H1 (cell line): Measurements from ENCODE around the gene UBE2K. TPM values are rescaled to one million over a fixed set of nuclear protein-coding genes. Genes with fewer than 3 reads are reported as not detected.

Experiments
- BCL11A ChIP-seq, 2 experiments: IDR thresholded peaks; one replicate each; pipeline ENCODE4 v1.6.1; 2011; ENCODE audit warnings: low read depth in 2 of 2, low read length in 2 of 2, mild to moderate bottlenecking in 2 of 2
- EP300 ChIP-seq, 2 experiments: IDR thresholded peaks; 1 replicate in 1 of 2; 2 replicates in 1 of 2; pipeline ENCODE4 v1.6.1; 2011 to 2012; ENCODE audit warnings: low read depth in 2 of 2, low read length in 2 of 2, mild to moderate bottlenecking in 2 of 2, borderline replicate concordance in 1 of 2, inconsistent platforms in 1 of 2, moderate library complexity in 1 of 2
- FOSL1 ChIP-seq: IDR thresholded peaks from 2 replicates; pipeline ENCODE4 v1.6.1; 2011; ENCODE audit warnings: mild to moderate bottlenecking, low read depth, low read length, moderate library complexity; ENCODE audit not compliant: insufficient read depth
- JUND ChIP-seq: IDR thresholded peaks from 2 replicates; pipeline ENCODE4 v1.6.1; 2011; ENCODE audit warnings: mild to moderate bottlenecking, improper control_type of control experiment, low read length
- KDM5A ChIP-seq: fragments of 200-600 bp; IDR thresholded peaks from 2 replicates; pipeline ENCODE4 v1.7.1; 2012; ENCODE audit warnings: mild to moderate bottlenecking, low read length, inconsistent platforms, mixed read lengths
- NANOG ChIP-seq: IDR thresholded peaks from 2 replicates; pipeline ENCODE4 v1.6.1; 2011; ENCODE audit warnings: low read length, low read depth, mild to moderate bottlenecking, inconsistent platforms; ENCODE audit not compliant: insufficient read depth, poor library complexity, severe bottlenecking
- RAD21 ChIP-seq, 2 experiments: IDR thresholded peaks in 1 of 2; conservative IDR thresholded peaks in 1 of 2; 2 replicates each; pipeline ENCODE4 v1.6.1; 2011; ENCODE audit warnings: low read depth in 2 of 2, low read length in 2 of 2, improper control_type of control experiment in 1 of 2, inconsistent platforms in 1 of 2, mild to moderate bottlenecking in 1 of 2, moderate library complexity in 1 of 2
- TAF7 ChIP-seq: optimal IDR thresholded peaks from 2 replicates; pipeline ENCODE3; 2011; ENCODE audit warnings: low read depth, mild to moderate bottlenecking, inconsistent platforms, low read length, moderate library complexity, borderline replicate concordance
- TCF12 ChIP-seq: IDR thresholded peaks from 2 replicates; pipeline ENCODE4 v1.6.1; 2011; ENCODE audit warnings: low read depth, mild to moderate bottlenecking, low read length
- USF2 ChIP-seq: IDR thresholded peaks from 2 replicates; pipeline ENCODE4 v1.6.1; 2011; ENCODE audit warnings: low read length, improper control_type of control experiment
- polyA plus RNA-seq, 7 experiments: library from polyadenylated mRNA; depleted of rRNA in 3 of 7; stranded (reverse) in 5 of 7; unstranded in 2 of 7; fragments of >200 nt in 5 of 7; fragments of 200-250 nt in 2 of 7; gene quantifications; 1 replicate in 5 of 7; 2 replicates in 1 of 7; 4 replicates in 1 of 7; pipeline versions ENCODE4 v1.2.1 to v1.2.3, GENCODE V29; 2011 to 2013; ENCODE audit warnings: missing spikeins in 2 of 7, mixed read lengths in 2 of 7
- total RNA-seq: library from RNA; stranded (reverse); fragmentation: NEBNext Ultra II Directional; extraction: Animal tissue kit (Norgen Biotek cat#: 25700); gene quantifications from 2 replicates; pipeline ENCODE4 v1.2.1, GENCODE V29; 2021

UBE2K gene
- total and polyA plus RNA-seq, 2 of the 8 experiments (the other 6 are each of a cell fraction or from before 2014, with no cell fraction given), result 53.6 to 174 TPM

GRCh38 chr4:39714166-39714565, 16.2 kb downstream of the UBE2K start (continued):
- TF ChIP-seq JUND (no peak), NANOG (no peak), BCL11A (IDR thresholded peaks at IDR 0.05; ENCODE audit: low read depth in 2 of 2, low read length in 2 of 2) (no peak), KDM5A (no peak), USF2 (no peak), TAF7 (no peak), FOSL1 (no peak), TCF12 (no peak), EP300 (IDR thresholded peaks at IDR 0.05; ENCODE audit: borderline replicate concordance in 1 of 2, low read depth in 2 of 2, low read length in 2 of 2) (no peak), RAD21 (IDR thresholded peaks at IDR 0.05 in 1 of 2, conservative IDR thresholded peaks at IDR 0.05 in 1 of 2; ENCODE audit: low read depth in 2 of 2, low read length in 2 of 2) (no peak)
